CD4-positive, alpha-beta T cell treated with Interleukin-12 subunit alpha and Interleukin-12 subunit beta, for 1 hour (primary cell): ENCODE measurements around the gene KCNA5.

Experiments used
- DNase-seq: peaks from one replicate; pipeline ENCODE4 v3.0.0-alpha.2; 2020

Gene KCNA5

GRCh38 chr12:5027046-5027821 is 16.4 kb upstream of the KCNA5 start:
- no peak for DNase-seq

GRCh38 chr12:5030066-5030465 is 13.6 kb upstream of the KCNA5 start:
- no peak for DNase-seq

- no peak for DNase-seq
Observed at GRCh38 chr12:5031242-5031641, 12.4 kb upstream of the KCNA5 start.

- no peak for DNase-seq
Observed at GRCh38 chr12:5031958-5032357, 11.7 kb upstream of the KCNA5 start.

GRCh38 chr12:5032821-5033220 is 10.9 kb upstream of the KCNA5 start:
- no peak for DNase-seq

GRCh38 chr12:5033883-5034282 is 9.8 kb upstream of the KCNA5 start:
- no peak for DNase-seq

GRCh38 chr12:5034603-5035002 is 9.1 kb upstream of the KCNA5 start:
- DNase-seq, result no peak

- no peak for DNase-seq
Observed at GRCh38 chr12:5035618-5036017, 8.1 kb upstream of the KCNA5 start.

- no peak for DNase-seq
Observed at GRCh38 chr12:5036031-5036430, 7.6 kb upstream of the KCNA5 start.

- DNase-seq, result no peak
Observed at GRCh38 chr12:5037795-5038357, 5.8 kb upstream of the KCNA5 start.

- no peak for DNase-seq
Observed at GRCh38 chr12:5038781-5039311, 4.8 kb upstream of the KCNA5 start.

GRCh38 chr12:5039815-5040214 is 3.9 kb upstream of the KCNA5 start:
- DNase-seq, result no peak

GRCh38 chr12:5040368-5040767 is 3.3 kb upstream of the KCNA5 start:
- no peak for DNase-seq

GRCh38 chr12:5044420-5045295 is 979 bp downstream of the KCNA5 start:
- DNase-seq, result no peak

- no peak for DNase-seq
Observed at GRCh38 chr12:5047094-5047493, 3.4 kb downstream of the KCNA5 start.

- DNase-seq, result no peak
Observed at GRCh38 chr12:5047729-5048128, 4.0 kb downstream of the KCNA5 start.

GRCh38 chr12:5050542-5050941 is 6.9 kb downstream of the KCNA5 start:
- no peak for DNase-seq

GRCh38 chr12:5051334-5051733 is 7.7 kb downstream of the KCNA5 start:
- DNase-seq, result no peak

- DNase-seq, result no peak
Observed at GRCh38 chr12:5051913-5052312, 8.2 kb downstream of the KCNA5 start.

GRCh38 chr12:5052348-5052747 is 8.7 kb downstream of the KCNA5 start:
- no peak for DNase-seq

GRCh38 chr12:5059358-5059757 is 15.7 kb downstream of the KCNA5 start:
- DNase-seq, result no peak

- DNase-seq, result no peak
Observed at GRCh38 chr12:5060958-5061357, 17.3 kb downstream of the KCNA5 start.

GRCh38 chr12:5063149-5063548 is 19.5 kb downstream of the KCNA5 start:
- no peak for DNase-seq
